IPS-20b (cell line): Measurements from ENCODE around the gene PAK6.
A peak's percentile ranks its signal among the peaks of the same experiment; 100 is the strongest.

Experiments
- H3K27ac ChIP-seq: one replicate; pipeline ENCODE4 v1.5.1; 2013; ENCODE audit warnings: low read length
- H3K27me3 ChIP-seq: 2 replicates; pipeline ENCODE4 v1.6.1; 2013; ENCODE audit warnings: mild to moderate bottlenecking, low read length, inconsistent platforms; ENCODE audit not compliant: insufficient read depth
- H3K36me3 ChIP-seq: 2 replicates; pipeline ENCODE4 v1.6.1; 2013; ENCODE audit warnings: low read depth, mild to moderate bottlenecking, inconsistent platforms, low read length, moderate library complexity; ENCODE audit not compliant: insufficient read depth
- H3K4me1 ChIP-seq: 2 replicates; pipeline ENCODE4 v1.6.1; 2013; ENCODE audit warnings: mild to moderate bottlenecking, control low read depth, inconsistent platforms, low read length, moderate library complexity; ENCODE audit not compliant: insufficient read depth
- H3K4me3 ChIP-seq: 2 replicates; pipeline ENCODE4 v1.5.1; 2013; ENCODE audit warnings: mild to moderate bottlenecking, low read length, inconsistent platforms
- H3K9ac ChIP-seq: 2 replicates; pipeline ENCODE4 v1.6.1; 2013; ENCODE audit warnings: low read depth, mild to moderate bottlenecking, inconsistent platforms, low read length, moderate library complexity
- H3K9me3 ChIP-seq: 2 replicates; pipeline ENCODE4 v1.6.1; 2013; ENCODE audit warnings: mild to moderate bottlenecking, low read depth, low read length, inconsistent platforms; ENCODE audit not compliant: insufficient read depth

Gene PAK6

GRCh38 chr15:40238532-40239403, at the start of gene PAK6:
Gene PAK6, plus strand, starts transcription at chr15:40239063. Its CDS starts 25,723 bp downstream, at chr15:40264786.
- Histone ChIP-seq H3K4me3 (peak within 1 kb of the TSS; percentile 63), H3K9ac (peak within 1 kb of the TSS; percentile 65; the same call in 1 of the 2 replicates)

DNA sequence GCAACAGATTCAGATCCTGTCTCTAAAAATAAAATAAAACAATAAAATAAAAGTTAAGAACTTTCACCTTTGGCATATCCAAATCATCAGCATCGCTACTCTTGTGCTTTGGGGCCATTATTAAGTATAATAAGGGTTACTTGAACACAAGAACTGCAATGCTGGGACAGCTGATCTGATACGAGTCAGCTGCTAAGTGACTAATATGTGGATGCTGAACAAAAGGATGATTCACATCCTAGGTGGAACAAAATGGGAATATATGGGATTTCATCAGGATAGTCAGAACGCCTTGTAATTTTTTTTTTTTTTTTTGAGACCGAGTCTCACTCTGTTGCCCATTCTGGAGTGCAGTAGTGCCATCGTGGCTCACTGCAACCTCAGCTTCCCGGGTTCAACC, 48.3 kb upstream of the PAK6 start:
- no peaks in the 10 kb centered on the region for H3K9me3 ChIP-seq
- peaks cover 96% of the 10 kb centered on the region for H3K36me3 ChIP-seq
- H3K27ac ChIP-seq = no peak overlapping the region
- H3K4me1 ChIP-seq = no peaks in the 10 kb centered on the region
- H3K4me3 ChIP-seq = no peak overlapping the region
- no peak overlapping the region for H3K9ac ChIP-seq
- no peaks in the 10 kb centered on the region for H3K27me3 ChIP-seq

More at GRCh38 chr15:40238532-40239403, at the start of gene PAK6:
- Histone ChIP-seq H3K9me3 (no peaks in the 10 kb centered on the region), H3K4me1 (peaks cover 7% of the 10 kb centered on the region; the same call in 1 of the 2 replicates), H3K36me3 (no peaks in the 10 kb centered on the region), H3K27ac (no peak within 1 kb of the TSS), H3K27me3 (peaks cover 17% of the 10 kb centered on the region)

DNA sequence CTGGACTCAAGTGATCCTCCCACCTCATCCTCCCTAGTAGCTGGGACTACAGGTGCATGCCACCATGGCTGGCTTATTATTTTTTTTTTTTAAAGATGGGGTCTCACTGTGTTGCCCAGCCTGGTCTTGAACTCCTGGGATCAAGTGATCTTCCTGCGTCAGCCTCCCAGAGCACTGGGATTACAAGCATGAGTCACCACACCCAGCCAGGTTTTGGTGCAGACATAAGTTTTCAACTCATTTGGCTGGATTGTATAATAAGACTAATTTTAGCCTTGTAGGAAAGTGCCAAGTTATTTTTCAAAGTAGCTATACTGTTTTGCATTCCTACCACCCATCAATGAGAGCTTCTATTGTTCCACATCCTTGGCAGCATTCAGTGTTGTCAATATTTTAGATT, 45.9 kb upstream of the PAK6 start:
- no peak overlapping the region for H3K9ac ChIP-seq
- no peaks in the 10 kb centered on the region for H3K4me1 ChIP-seq
- H3K27me3 ChIP-seq = no peaks in the 10 kb centered on the region
- no peak overlapping the region for H3K4me3 ChIP-seq
- H3K9me3 ChIP-seq = no peaks in the 10 kb centered on the region
- no peak overlapping the region for H3K27ac ChIP-seq
- peaks cover 98% of the 10 kb centered on the region for H3K36me3 ChIP-seq

DNA sequence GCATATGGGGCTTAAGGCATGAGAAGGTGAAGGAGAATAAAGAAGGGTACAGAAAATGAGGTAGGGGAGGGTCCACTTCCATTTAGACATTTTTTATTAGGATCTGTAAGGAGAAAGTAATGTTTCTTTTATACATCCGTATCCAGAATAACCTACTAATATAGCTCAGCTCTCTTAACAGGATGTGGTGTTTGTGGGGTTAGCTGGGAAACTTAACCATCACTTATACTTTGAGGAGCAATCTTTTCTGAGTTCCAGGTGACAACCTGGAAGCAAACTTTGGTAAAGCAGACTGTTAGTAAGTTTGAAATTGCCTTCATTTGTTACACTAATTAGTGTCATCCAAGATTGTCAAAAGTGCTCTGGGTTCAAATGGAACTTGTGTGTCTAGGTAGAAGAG, 41.4 kb upstream of the PAK6 start:
- H3K36me3 ChIP-seq = peaks cover 95% of the 10 kb centered on the region

DNA sequence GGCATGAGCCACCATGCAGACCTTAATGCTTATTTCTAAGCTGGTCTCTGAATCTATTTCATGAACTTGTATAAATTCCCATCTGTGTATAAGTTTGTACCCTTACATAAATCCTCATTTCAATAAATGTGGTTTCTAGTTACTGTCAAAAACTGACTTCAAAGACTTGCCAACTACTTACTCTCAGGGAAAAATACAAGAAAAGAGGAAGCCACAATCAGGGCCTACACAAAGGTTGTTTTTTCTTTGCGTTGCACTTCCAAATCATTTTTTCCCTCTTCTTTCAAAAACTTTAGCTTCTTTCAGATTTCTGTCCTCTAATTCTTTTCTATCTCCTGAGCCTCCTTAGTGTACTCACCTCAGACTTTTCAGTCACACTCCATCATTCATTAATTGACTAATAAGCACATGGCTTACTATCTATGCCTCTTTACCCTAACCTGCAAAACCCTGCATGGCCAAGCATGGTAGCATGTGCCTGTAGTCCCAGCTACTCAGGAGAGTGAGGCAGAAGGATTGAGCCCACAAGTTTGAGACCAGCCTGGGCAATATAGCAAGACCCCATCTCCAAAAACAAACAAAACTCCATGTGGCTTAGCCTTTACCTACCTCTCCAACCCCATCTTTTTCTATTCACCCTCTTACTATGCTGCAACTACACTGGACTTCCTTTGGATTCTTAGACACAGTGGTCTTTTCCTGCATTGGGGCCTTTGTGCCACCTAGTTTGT, 40.3 kb upstream of the PAK6 start:
- Histone ChIP-seq H3K9ac (no peak overlapping the region), H3K4me1 (no peaks in the 10 kb centered on the region), H3K4me3 (no peak overlapping the region), H3K36me3 (peaks cover 95% of the 10 kb centered on the region), H3K27me3 (no peaks in the 10 kb centered on the region), H3K27ac (no peak overlapping the region), H3K9me3 (no peaks in the 10 kb centered on the region)

More for the DNA sequence above, 41.4 kb upstream of the PAK6 start:
- Histone ChIP-seq H3K4me3 (no peak overlapping the region), H3K27me3 (no peaks in the 10 kb centered on the region), H3K27ac (no peak overlapping the region), H3K9ac (no peak overlapping the region), H3K4me1 (no peaks in the 10 kb centered on the region), H3K9me3 (no peaks in the 10 kb centered on the region)

DNA sequence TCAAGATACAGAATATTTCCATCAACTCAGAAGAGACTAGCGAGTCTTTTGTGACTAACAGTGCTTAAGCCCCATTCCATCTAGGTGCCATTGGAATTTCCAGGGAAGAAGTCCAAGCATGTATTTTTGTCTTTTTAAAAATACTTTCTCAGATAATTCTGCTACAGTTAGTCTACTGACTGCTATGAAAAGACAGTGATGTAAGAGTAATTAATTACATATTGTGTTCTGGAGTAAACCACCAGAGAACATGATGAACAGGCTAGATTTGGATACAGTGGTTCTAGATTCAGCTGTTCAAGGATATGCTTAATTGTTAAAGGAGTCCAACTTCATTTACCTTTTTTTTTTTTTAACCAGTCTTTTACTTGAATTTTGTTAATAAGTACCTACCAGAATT, 34.8 kb upstream of the PAK6 start:
- no peaks in the 10 kb centered on the region for H3K9me3 ChIP-seq
- H3K4me3 ChIP-seq = no peak overlapping the region
- H3K27me3 ChIP-seq = no peaks in the 10 kb centered on the region
- peaks cover 94% of the 10 kb centered on the region for H3K36me3 ChIP-seq
- H3K27ac ChIP-seq = no peak overlapping the region
- H3K4me1 ChIP-seq = no peaks in the 10 kb centered on the region
- no peak overlapping the region for H3K9ac ChIP-seq

- no peaks in the 10 kb centered on the region for H3K9me3 ChIP-seq
- H3K36me3 ChIP-seq = peaks cover 89% of the 10 kb centered on the region
- no peaks in the 10 kb centered on the region for H3K27me3 ChIP-seq
- H3K4me1 ChIP-seq = no peaks in the 10 kb centered on the region
- H3K4me3 ChIP-seq = no peak overlapping the region
- H3K9ac ChIP-seq = no peak overlapping the region
- H3K27ac ChIP-seq = no peak overlapping the region
Observed at GRCh38 chr15:40217166-40217824, 21.6 kb upstream of the PAK6 start.

GRCh38 chr15:40219801-40220200, 19.1 kb upstream of the PAK6 start:
- Histone ChIP-seq H3K4me3 (no peak overlapping the region), H3K4me1 (no peaks in the 10 kb centered on the region), H3K27ac (no peak overlapping the region), H3K9ac (no peak overlapping the region), H3K9me3 (no peaks in the 10 kb centered on the region), H3K27me3 (no peaks in the 10 kb centered on the region), H3K36me3 (peaks cover 89% of the 10 kb centered on the region)

DNA sequence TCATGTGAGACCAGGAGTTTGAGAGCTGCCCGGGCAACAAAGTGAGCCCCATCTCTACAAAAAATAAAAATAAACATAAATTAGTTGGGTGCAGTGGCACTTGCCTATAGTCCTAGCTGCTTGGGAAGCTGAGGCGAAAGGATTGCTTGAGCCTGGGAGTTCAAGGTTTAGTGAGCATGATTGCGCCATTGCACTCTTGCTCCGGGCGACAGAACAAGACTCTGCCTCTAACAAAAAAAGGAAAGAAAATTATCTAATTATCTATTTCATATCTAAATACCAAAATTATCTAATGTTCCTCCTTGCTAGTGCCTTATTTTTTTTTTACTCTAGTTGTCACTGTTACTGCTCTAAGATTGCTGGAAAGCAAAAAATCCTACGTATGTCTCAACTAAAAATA, 16.7 kb upstream of the PAK6 start:
- no peaks in the 10 kb centered on the region for H3K27me3 ChIP-seq
- H3K36me3 ChIP-seq = peaks cover 85% of the 10 kb centered on the region
- no peak overlapping the region for H3K9ac ChIP-seq
- H3K27ac ChIP-seq = no peak overlapping the region
- no peak overlapping the region for H3K4me3 ChIP-seq
- no peaks in the 10 kb centered on the region for H3K9me3 ChIP-seq
- no peaks in the 10 kb centered on the region for H3K4me1 ChIP-seq

- Histone ChIP-seq H3K27ac (no peak overlapping the region), H3K9ac (no peak overlapping the region), H3K4me1 (no peaks in the 10 kb centered on the region), H3K27me3 (no peaks in the 10 kb centered on the region), H3K36me3 (peaks cover 76% of the 10 kb centered on the region), H3K9me3 (no peaks in the 10 kb centered on the region), H3K4me3 (no peak overlapping the region)
Observed at GRCh38 chr15:40226736-40227135, 12.1 kb upstream of the PAK6 start.

DNA sequence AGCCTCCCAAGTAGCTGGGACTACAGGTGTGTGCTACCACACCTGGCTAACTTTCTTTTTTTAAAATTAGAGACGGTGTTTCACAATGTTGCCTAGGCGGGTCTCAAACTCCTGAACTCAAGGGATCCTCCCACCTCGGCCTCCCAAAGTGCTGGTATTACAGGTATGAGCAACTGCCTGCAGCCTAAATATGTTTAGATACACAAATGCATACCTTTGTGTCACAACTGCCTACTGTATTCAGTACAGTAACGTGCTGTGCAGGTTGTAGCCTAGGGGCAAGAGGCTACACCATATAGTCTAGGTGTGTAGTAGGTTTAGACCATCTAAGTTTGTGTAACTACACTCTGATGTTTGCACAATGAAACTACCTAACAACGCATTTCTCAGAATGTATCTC, 9.5 kb upstream of the PAK6 start:
- H3K9me3 ChIP-seq = no peaks in the 10 kb centered on the region
- H3K27ac ChIP-seq = no peak overlapping the region
- H3K4me3 ChIP-seq = no peak overlapping the region
- peaks cover 52% of the 10 kb centered on the region for H3K36me3 ChIP-seq
- H3K4me1 ChIP-seq = no peaks in the 10 kb centered on the region
- H3K9ac ChIP-seq = no peak overlapping the region
- no peaks in the 10 kb centered on the region for H3K27me3 ChIP-seq
